Transverse colon (tissue), 4 donors: Measurements from ENCODE around the gene HMCN2.

ENCODE experiments used
- POLR2A ChIP-seq: fragments of 450-650 bp; IDR thresholded peaks from one replicate; pipeline ENCODE4 v1.6.1; 2016; ENCODE audit warnings: antibody characterized with exemption, mild to moderate bottlenecking, moderate library complexity
- POLR2AphosphoS5 ChIP-seq, 3 donors: sonication (generic); formaldehyde crosslinking; IDR thresholded peaks; one replicate each; pipeline ENCODE4 v1.6.1; 2016; ENCODE audit warnings: antibody characterized with exemption in 3 of 3
- TF ChIP-seq, protein P1 (sequence below), 5 experiments: fragments of 200-600 bp in 3 of 5; fragments of 450-650 bp in 2 of 5; sonication (generic) in 3 of 5; IDR thresholded peaks; 1 replicate in 2 of 5; 2 replicates in 3 of 5; pipeline ENCODE4 v1.5.1; 2016 to 2017; ENCODE audit warnings: antibody characterized with exemption in 5 of 5, inconsistent platforms in 3 of 5, mild to moderate bottlenecking in 2 of 5, moderate library complexity in 1 of 5

DNA sequence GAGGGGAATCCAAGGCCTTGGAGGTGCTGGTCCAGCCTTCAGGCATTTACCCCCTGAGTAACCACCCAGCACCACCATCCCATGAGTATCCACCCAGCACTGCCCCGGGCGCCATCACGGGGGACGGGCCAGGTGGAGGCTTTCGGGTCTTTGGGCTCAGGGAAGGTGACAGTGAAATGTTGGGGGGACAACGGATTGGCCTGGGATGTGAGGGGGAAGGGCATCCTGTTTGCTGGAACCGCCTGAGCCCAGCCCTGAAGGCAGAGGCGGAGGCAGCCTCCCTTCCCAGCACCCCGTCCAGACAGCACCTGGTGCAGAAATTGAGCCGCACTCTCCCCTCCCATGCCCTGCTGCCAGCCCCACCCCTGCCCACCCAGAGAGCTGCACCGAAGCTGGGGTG, 196.2 kb downstream of the HMCN2 start:
- TF ChIP-seq POLR2A = no peak
- TF ChIP-seq, protein P1, sequence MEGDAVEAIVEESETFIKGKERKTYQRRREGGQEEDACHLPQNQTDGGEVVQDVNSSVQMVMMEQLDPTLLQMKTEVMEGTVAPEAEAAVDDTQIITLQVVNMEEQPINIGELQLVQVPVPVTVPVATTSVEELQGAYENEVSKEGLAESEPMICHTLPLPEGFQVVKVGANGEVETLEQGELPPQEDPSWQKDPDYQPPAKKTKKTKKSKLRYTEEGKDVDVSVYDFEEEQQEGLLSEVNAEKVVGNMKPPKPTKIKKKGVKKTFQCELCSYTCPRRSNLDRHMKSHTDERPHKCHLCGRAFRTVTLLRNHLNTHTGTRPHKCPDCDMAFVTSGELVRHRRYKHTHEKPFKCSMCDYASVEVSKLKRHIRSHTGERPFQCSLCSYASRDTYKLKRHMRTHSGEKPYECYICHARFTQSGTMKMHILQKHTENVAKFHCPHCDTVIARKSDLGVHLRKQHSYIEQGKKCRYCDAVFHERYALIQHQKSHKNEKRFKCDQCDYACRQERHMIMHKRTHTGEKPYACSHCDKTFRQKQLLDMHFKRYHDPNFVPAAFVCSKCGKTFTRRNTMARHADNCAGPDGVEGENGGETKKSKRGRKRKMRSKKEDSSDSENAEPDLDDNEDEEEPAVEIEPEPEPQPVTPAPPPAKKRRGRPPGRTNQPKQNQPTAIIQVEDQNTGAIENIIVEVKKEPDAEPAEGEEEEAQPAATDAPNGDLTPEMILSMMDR (IDR thresholded peaks at IDR 0.05) = no peak
- no peak for TF ChIP-seq POLR2AphosphoS5 (IDR thresholded peaks at IDR 0.05)
